GM18505 (cell line): ENCODE data around the gene DENND6B.

Experiments
- ATAC-seq: cut with Tn5 transposase; IDR thresholded peaks from one replicate; pipeline ENCODE4 v1.9.1; 2021; ENCODE audit not compliant: unreplicated experiment
- POLR2A ChIP-seq: IDR thresholded peaks from 4 replicates; pipeline ENCODE4 v1.6.1; 2011; ENCODE audit warnings: borderline replicate concordance; ENCODE audit not compliant: insufficient read depth, insufficient read length; ENCODE audit errors: extremely low read depth

The DENND6B gene

GRCh38 chr22:50307890-50308596 lies 18.8 kb downstream of the DENND6B start:
- no peak for ATAC-seq

GRCh38 chr22:50306753-50307749 lies 19.8 kb downstream of the DENND6B start, which contains the start of gene PLXNB2:
TSS of gene PLXNB2 (minus strand) at chr22:50307646. CDS start at chr22:50290584, 17,062 bp downstream.
- TF ChIP-seq POLR2A: peak; percentile 49
- peak; percentile 40 for ATAC-seq

More at GRCh38 chr22:50307890-50308596, 18.8 kb downstream of the DENND6B start:
- no peak for TF ChIP-seq POLR2A

DNA sequence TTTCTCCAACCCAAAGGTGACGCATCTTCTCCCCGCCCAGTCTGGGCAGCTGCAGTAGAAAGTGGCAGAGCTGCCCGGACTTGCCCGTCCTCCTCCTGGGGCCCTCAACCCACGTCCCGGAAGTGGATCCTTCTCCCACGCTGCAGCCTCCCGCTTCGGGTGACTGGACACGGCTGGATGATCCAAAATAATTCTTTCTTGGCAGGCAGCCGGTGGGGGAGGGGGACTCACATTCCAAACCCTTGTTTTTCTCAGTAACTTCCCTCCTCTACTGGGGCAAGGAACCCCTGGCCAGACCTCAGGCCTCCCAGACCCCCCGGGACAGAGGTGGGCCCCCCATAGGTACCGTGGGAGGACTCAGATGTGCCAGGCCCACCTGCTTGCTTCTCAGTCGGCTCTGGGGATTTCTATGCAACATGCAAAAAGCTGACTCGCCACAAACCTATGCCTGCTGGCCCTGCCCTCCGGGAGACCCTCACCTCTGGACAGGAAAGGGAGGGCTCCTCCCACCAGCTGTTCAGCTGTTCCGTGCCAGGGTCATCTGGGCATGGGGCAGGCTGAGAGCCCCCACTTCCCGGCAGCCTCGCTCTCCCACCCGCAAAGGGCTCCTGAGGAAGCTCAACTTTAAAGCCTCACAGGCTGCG lies 20.8 kb downstream of the DENND6B start:
- TF ChIP-seq POLR2A: no peak
- ATAC-seq: no peak

GRCh38 chr22:50305393-50305922 lies 21.4 kb downstream of the DENND6B start:
- no peak for TF ChIP-seq POLR2A
- ATAC-seq: no peak

DNA sequence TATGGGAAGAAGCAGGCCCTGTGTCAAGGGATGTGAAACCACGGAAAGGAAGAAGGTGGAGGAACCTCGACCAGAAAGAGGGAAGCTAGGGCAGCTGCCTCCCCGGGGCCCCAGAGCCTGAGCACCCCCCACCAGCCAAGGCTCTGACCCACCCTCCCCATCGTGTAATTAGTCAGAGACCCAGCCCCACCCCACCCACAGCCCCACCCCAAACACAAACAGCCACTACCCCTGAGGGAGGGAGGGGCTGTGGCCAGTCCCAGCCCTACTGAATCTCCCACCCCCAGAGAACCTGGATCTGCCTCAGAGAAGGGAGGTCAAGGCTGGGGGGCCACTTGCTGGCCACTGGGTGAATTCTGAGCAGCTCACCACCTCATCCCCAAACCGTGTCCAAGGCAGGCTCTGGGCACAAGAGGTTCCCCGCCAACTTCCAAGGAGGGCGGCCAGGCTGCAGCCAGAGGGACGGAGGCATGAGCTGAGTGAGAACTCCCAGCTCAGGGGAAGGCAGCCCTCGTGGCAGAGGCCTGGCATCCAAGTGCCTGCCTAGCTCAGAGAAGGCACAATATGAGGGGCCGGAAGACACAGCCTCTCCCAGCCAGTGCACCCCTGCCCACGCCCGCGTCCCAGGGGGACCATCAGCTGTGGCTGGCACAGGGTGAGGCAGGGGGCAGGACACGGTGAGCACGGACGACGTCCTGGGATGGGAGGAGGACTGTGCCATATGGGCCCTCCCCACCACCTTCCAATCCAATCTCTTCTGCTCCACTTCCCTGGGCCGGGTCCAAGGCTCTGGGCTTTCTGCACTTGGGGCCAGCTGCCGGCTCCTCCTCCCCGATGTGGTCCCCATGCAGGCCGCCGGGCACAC lies 22.1 kb downstream of the DENND6B start:
- TF ChIP-seq POLR2A: no peak
- ATAC-seq: no peak

GRCh38 chr22:50303848-50304527 lies 22.8 kb downstream of the DENND6B start:
- ATAC-seq: no peak
- TF ChIP-seq POLR2A: no peak

DNA sequence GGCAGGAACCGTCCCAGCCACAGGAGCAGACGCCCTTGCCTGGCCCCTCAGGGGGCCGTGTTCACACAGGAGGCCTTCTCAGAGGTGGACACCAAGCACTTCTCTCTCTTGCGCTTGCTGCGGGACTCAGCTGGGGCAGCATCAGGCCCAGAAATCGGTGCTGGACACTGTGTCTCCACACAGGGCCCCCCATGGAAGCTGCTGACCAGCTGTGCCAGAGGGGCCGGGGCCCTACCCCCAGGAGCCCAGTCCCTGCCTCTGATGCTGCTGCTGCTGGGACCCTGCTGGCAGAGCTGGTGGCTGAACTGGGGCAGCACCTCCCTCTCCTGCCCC lies 23.3 kb downstream of the DENND6B start:
- no peak for ATAC-seq
- no peak for TF ChIP-seq POLR2A

DNA sequence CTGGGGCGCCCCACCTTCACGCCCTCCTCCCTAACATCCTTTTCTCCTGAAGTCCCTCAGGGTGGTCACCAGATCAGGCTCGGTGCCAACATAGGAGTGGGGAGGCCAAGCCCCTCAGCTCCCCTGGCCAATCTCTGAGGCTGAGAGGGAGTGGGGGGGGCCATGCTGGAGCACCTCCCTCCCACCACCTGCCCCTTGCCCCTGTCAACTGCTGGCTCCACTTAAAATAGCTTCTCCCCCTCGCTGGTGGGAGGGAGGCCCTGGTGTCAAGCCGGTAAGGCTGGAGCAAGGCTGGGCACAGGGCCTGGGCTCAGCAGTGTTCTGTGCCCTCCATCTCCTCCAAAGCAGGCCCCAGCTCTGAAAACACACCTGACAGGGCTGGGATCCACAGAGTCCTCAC lies 24.2 kb downstream of the DENND6B start:
- no peak for TF ChIP-seq POLR2A
- ATAC-seq: no peak

DNA sequence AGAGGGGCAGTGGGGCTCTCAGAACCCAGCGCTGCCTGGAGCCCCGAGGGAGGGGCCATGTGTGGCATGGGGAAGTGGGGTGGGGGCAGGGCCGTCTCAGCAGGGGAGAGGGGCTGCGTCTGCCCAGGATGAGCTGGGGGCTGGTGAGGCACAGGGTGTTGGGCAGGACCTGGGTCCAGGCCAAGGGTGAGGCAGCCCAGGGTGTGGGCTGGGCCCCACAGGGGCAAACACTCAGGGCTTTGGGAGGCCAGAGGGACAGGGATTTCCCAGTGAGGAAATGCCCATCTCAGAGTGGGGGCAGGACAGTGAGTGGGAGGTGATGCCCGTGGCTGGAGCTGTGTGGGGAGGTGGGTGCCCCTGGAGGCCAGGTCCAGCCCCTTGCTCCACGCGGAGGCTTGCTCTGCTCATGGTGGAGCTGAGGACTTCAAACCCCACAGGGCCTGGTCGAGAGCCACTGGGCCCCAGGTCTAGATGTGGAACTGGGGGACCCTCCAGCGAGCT lies 24.7 kb downstream of the DENND6B start:
- no peak for ATAC-seq
- TF ChIP-seq POLR2A: no peak

- ATAC-seq: no peak
- TF ChIP-seq POLR2A: no peak
Observed at GRCh38 chr22:50301581-50301991, 25.2 kb downstream of the DENND6B start.

- no peak for ATAC-seq
- TF ChIP-seq POLR2A: no peak
Observed at GRCh38 chr22:50300620-50301257, 26.1 kb downstream of the DENND6B start.
